GM13977 (cell line): ENCODE measurements around the gene LDLRAD3.

ENCODE experiments used
- DNase-seq: peaks from one replicate; pipeline ENCODE4 v3.0.0; 2012; ENCODE audit warnings: low spot score
- CTCF ChIP-seq: IDR thresholded peaks from 2 replicates; pipeline ENCODE4 v1.5.1; 2012; ENCODE audit warnings: mild to moderate bottlenecking, control low read depth; ENCODE audit not compliant: insufficient read depth; ENCODE audit errors: extremely low read depth, missing control alignments
- in situ Hi-C: fragments of 300-500 bp; cut with MboI; formaldehyde crosslinking; loops from one replicate; pipeline ENCODE4 v1.12.0; 2022; ENCODE audit warnings: low sequenced_read_pairs, low pct_unique_long_range_greater_than_20kb, mixed read lengths, inconsistent platforms; ENCODE audit not compliant: unreplicated experiment

The LDLRAD3 gene

GRCh38 chr11:36053281-36053680 lies 109.4 kb downstream of the LDLRAD3 start:
- no peak for TF ChIP-seq CTCF
- DNase-seq = no peak
- in situ Hi-C loops = no loop called here

GRCh38 chr11:36053862-36054261 lies 110.0 kb downstream of the LDLRAD3 start:
- in situ Hi-C loops = no loop called here

GRCh38 chr11:36054628-36055027 lies 110.8 kb downstream of the LDLRAD3 start:
- DNase-seq = no peak
- TF ChIP-seq CTCF = no peak
- in situ Hi-C loops = no loop called here

More at GRCh38 chr11:36053862-36054261, 110.0 kb downstream of the LDLRAD3 start:
- no peak for TF ChIP-seq CTCF
- no peak for DNase-seq

DNA sequence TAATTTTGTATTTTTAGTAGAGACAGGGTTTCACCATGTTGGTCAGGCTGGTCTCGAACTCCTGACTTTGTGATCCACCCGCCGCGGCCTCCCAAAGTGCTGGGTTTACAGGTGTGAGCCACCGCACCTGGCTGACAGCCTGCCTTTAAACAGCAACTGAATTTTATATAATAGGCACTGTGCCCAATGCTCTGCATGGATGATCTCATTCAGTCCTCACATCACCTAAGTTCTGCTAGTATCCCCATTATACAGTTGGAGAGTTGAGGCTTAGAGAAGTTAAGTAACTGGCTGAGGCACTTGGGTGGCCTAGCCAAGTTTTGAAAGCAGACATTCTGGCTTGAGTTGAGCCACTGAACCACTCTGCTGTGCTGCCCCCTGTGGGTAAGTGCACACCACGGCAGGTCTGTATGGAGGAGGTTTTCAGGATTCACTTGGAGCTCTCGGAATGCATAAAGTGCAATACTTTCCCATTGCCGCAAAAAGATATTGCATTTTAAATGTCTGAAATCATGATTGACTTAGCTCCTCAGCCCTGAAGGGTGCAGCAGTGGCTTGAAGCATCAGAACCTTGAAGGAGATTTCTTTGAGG lies 112.4 kb downstream of the LDLRAD3 start:
- DNase-seq = peak; percentile 29
- TF ChIP-seq CTCF = peak; percentile 65
- in situ Hi-C loops = no loop called here

DNA sequence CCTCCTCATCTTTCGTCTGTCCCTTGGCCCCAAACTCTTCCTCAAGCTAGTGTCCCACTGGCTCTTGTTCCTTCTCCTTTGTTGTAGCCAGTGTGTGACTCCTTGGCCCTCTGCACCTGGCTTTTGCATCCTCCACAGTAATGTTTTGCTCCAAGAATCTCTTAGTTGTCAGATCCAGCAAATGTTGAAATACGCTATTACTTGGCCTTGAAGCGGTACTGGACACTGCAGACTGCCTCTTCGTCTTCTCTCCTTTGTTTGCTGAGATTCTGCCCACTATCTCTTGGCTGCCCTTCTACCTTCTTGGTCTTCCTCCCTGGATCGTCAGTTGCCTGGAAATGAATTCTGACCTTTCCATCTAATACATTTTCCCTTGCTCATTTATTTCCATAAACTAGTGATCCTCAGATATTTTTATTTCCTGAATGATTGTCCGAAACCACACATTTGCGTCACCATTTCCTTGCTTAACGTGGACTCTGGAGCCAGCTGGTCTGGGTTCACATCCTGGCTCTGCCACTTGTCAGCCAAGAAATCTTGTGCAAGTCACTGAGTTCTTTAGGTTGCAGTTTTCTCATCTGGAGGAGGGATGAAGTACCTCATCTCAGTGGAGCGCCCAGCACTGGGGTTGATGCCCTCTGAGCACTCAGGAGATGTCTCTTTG lies 113.6 kb downstream of the LDLRAD3 start:
- DNase-seq = no peak
- in situ Hi-C loops = no loop called here
- TF ChIP-seq CTCF = no peak

- in situ Hi-C loops = no loop called here
- DNase-seq = no peak
- TF ChIP-seq CTCF = no peak
Measured at GRCh38 chr11:36059660-36060059, 115.8 kb downstream of the LDLRAD3 start.
